PFSK-1 (cell line): ENCODE measurements around the gene DNAH14.

Experiments used
- FOXP2 ChIP-seq: optimal IDR thresholded peaks from 2 replicates; pipeline ENCODE3; 2011; ENCODE audit warnings: borderline replicate concordance, control low read depth, inconsistent platforms; ENCODE audit not compliant: insufficient read depth; ENCODE audit errors: extremely low read length, extremely low read depth
- POLR2AphosphoS5 ChIP-seq: IDR thresholded peaks from 2 replicates; pipeline ENCODE4 v1.6.1; 2012; ENCODE audit warnings: low read depth, mild to moderate bottlenecking, control low read depth, low read length, moderate library complexity
- SIN3A ChIP-seq: IDR thresholded peaks from 2 replicates; pipeline ENCODE4 v1.6.1; 2012; ENCODE audit warnings: mild to moderate bottlenecking, low read length, moderate library complexity, borderline replicate concordance; ENCODE audit not compliant: insufficient read depth
- TAF1 ChIP-seq: IDR thresholded peaks from 2 replicates; pipeline ENCODE4 v1.6.1; 2012; ENCODE audit warnings: low read length, control low read depth, borderline replicate concordance; ENCODE audit not compliant: insufficient read depth
- TF ChIP-seq, protein P1 (sequence below), 2 experiments: IDR thresholded peaks; 2 replicates each; pipeline versions ENCODE4 v1.6.1 to v1.8.0; 2011 to 2012; ENCODE audit warnings: low read depth in 2 of 2, low read length in 2 of 2, control low read depth in 1 of 2, inconsistent platforms in 1 of 2, mild to moderate bottlenecking in 1 of 2, moderate library complexity in 1 of 2; ENCODE audit not compliant: insufficient read depth in 1 of 2

DNAH14 gene

GRCh38 chr1:225318706-225319575 lies 389.5 kb downstream of the DNAH14 start:
- no peak for TF ChIP-seq FOXP2
- TF ChIP-seq SIN3A, result no peak
- TF ChIP-seq, protein P1, sequence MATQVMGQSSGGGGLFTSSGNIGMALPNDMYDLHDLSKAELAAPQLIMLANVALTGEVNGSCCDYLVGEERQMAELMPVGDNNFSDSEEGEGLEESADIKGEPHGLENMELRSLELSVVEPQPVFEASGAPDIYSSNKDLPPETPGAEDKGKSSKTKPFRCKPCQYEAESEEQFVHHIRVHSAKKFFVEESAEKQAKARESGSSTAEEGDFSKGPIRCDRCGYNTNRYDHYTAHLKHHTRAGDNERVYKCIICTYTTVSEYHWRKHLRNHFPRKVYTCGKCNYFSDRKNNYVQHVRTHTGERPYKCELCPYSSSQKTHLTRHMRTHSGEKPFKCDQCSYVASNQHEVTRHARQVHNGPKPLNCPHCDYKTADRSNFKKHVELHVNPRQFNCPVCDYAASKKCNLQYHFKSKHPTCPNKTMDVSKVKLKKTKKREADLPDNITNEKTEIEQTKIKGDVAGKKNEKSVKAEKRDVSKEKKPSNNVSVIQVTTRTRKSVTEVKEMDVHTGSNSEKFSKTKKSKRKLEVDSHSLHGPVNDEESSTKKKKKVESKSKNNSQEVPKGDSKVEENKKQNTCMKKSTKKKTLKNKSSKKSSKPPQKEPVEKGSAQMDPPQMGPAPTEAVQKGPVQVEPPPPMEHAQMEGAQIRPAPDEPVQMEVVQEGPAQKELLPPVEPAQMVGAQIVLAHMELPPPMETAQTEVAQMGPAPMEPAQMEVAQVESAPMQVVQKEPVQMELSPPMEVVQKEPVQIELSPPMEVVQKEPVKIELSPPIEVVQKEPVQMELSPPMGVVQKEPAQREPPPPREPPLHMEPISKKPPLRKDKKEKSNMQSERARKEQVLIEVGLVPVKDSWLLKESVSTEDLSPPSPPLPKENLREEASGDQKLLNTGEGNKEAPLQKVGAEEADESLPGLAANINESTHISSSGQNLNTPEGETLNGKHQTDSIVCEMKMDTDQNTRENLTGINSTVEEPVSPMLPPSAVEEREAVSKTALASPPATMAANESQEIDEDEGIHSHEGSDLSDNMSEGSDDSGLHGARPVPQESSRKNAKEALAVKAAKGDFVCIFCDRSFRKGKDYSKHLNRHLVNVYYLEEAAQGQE (IDR thresholded peaks at IDR 0.05; ENCODE audit: insufficient read depth in 1 of 2, low read depth in 2 of 2, low read length in 2 of 2), result no peak
- TF ChIP-seq POLR2AphosphoS5, result no peak

DNA sequence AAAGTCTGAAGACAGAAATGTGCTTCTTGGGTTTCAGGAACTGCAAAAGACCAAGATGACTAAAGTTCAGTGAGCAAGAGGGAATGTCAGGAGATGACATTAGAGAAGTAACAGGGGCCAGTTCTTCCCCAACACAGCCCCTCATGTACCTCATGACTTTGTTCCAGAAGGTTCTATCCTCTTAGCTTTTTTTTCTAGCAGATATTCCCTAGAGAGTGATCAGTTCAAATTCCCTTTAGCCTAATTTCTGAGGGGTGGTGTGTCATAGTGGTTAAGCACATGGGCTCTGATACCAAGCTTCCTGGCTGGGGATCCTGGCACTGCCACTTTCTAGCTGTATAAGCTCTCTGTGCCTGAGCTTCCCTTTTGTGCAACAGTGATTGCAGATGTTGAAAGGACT lies 390.4 kb downstream of the DNAH14 start:
- TF ChIP-seq SIN3A (no peak), FOXP2 (no peak), POLR2AphosphoS5 (no peak), TAF1 (no peak)
- TF ChIP-seq, protein P1 (IDR thresholded peaks at IDR 0.05; ENCODE audit: insufficient read depth in 1 of 2, low read depth in 2 of 2, low read length in 2 of 2), result no peak

DNA sequence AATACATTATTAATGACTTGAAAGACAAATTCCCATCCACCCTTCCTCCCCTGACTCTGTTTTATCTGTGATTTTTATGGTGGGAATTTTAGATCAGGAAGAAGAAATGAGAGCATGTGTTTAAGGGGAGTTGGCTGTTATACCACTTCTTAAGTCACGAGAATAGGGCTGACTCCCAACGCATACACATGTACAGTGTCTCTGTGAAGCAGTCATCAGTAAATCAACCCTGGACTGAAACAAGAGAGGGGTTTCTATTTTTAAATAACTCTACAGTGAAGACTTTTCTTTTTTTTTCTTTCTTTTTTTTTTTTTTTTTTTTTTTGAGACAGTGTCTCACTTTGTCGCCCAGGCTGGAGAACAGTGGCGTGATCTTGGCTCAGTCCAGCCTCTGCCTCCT lies 392.3 kb downstream of the DNAH14 start:
- TF ChIP-seq TAF1 (no peak), POLR2AphosphoS5 (no peak), FOXP2 (no peak)
- TF ChIP-seq, protein P1 (IDR thresholded peaks at IDR 0.05; ENCODE audit: insufficient read depth in 1 of 2, low read depth in 2 of 2, low read length in 2 of 2), result no peak

DNA sequence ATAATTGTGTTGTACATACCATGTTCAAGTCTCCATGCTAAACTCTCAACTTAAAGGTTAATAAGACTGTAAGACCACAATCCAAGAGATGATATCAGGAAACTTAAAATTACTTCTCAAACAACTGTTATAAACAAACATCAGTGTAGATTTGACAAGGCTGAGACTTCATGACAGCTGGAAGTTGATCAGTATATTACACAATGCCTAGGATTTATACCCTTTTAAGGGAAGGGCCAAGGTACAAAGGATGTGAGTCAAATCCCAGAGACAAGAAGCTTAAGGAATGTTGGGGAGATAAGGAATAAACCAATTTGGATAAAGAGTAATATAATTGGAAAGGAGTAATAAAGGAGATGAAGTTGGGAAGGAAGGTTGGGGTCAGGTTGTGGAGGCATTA lies 399.6 kb downstream of the DNAH14 start:
- TF ChIP-seq POLR2AphosphoS5 (no peak), TAF1 (no peak)

- no peak for TF ChIP-seq TAF1
- TF ChIP-seq POLR2AphosphoS5, result no peak
- TF ChIP-seq, protein P1 (IDR thresholded peaks at IDR 0.05; ENCODE audit: insufficient read depth in 1 of 2, low read depth in 2 of 2, low read length in 2 of 2), result no peak
- TF ChIP-seq FOXP2, result no peak
- no peak for TF ChIP-seq SIN3A
Measured at GRCh38 chr1:225332686-225333085, 403.2 kb downstream of the DNAH14 start.
